ENCODE results near the gene NPHS1. TPM values are rescaled to one million over a fixed set of nuclear protein-coding genes. Genes with fewer than 3 reads are reported as not detected.

Gene NPHS1
- total and polyA plus RNA-seq, 9 donors: 0.01 to 1.0 (median 0.12) TPM; not detected in 6

DNA sequence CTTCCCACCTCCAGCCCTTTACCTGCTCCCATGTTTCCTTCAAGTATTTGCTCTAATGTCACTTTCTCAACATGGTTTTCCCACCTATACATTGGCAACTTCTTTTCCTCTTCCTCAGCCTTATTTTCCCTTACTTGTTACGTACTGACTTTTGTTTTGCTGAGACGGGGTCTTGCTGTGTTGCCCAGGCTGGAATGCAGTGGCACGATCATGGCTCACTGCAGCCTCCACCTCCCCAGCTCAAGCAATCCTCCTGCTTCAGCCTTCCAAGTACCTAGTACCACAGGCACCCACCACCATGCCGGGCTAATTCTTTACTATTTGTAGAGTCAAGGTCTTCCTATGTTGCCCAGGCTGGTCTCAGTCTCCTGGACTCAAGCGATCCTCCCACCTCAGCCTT, 44.7 kb downstream of the NPHS1 start:
- no peaks in the 10 kb centered on the region for H3K27me3 ChIP-seq
- no peaks in the 10 kb centered on the region for H3K9me3 ChIP-seq
- TF ChIP-seq EP300 (IDR thresholded peaks at IDR 0.05) (no peak), POLR2A (IDR thresholded peaks at IDR 0.05) (no peak)
- TF ChIP-seq, protein P1, sequence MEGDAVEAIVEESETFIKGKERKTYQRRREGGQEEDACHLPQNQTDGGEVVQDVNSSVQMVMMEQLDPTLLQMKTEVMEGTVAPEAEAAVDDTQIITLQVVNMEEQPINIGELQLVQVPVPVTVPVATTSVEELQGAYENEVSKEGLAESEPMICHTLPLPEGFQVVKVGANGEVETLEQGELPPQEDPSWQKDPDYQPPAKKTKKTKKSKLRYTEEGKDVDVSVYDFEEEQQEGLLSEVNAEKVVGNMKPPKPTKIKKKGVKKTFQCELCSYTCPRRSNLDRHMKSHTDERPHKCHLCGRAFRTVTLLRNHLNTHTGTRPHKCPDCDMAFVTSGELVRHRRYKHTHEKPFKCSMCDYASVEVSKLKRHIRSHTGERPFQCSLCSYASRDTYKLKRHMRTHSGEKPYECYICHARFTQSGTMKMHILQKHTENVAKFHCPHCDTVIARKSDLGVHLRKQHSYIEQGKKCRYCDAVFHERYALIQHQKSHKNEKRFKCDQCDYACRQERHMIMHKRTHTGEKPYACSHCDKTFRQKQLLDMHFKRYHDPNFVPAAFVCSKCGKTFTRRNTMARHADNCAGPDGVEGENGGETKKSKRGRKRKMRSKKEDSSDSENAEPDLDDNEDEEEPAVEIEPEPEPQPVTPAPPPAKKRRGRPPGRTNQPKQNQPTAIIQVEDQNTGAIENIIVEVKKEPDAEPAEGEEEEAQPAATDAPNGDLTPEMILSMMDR (IDR thresholded peaks at IDR 0.05): no peak
- H3K4me3 ChIP-seq: no peak overlapping the region
- intact Hi-C loops (cut with DNase I): no loop called here
- DNase-seq: no peak
- WGBS, 3 donors: 82 to 89% (median 83%) methylated on average over 5 of the region's 5 CpGs
- H3K4me1 ChIP-seq (ENCODE audit: insufficient read depth): no peaks in the 10 kb centered on the region
- H3K27ac ChIP-seq: no peak overlapping the region
- no peaks in the 10 kb centered on the region for H3K36me3 ChIP-seq

DNA sequence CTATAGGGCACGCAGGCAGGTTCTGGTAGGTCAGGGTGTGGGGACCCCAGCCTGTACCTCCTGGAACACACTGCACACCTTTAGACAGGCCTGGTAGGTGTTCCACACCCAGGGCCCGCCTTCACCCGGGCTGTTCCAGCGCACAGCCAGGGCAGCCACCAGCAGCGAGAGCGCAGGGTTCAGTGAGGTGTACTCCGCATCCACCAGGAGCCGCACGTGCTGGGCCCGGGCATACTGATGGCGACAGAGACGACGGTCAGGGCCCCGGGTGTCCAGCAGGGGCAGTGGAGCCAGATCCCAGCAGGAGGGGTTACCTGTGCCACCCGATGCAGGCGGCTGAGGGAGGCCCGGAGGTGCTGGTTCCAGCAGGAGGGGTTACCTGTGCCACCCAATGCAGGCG, 45.7 kb downstream of the NPHS1 start:
- H3K4me3 ChIP-seq: no peak overlapping the region
- H3K27ac ChIP-seq: no peak overlapping the region
- TF ChIP-seq POLR2A (IDR thresholded peaks at IDR 0.05) (no peak), EP300 (IDR thresholded peaks at IDR 0.05) (no peak)
- TF ChIP-seq, protein P1 (IDR thresholded peaks at IDR 0.05): no peak
- DNase-seq: no peak
- intact Hi-C loops (cut with DNase I): no loop called here
- no peaks in the 10 kb centered on the region for H3K36me3 ChIP-seq
- H3K4me1 ChIP-seq (ENCODE audit: insufficient read depth): no peaks in the 10 kb centered on the region
- peaks cover 0 to 4% of the 10 kb centered on the region in 2 donors for H3K9me3 ChIP-seq
- WGBS, 3 donors: 77 to 83% (median 83%) methylated on average over 18 of the region's 18 CpGs
- H3K27me3 ChIP-seq: no peaks in the 10 kb centered on the region

- Histone ChIP-seq H3K4me3 (no peak overlapping the region), H3K27me3 (no peaks in the 10 kb centered on the region), H3K9me3 (peaks cover 0 to 4% of the 10 kb centered on the region in 2 donors), H3K4me1 (ENCODE audit: insufficient read depth) (no peaks in the 10 kb centered on the region), H3K27ac (no peak overlapping the region), H3K36me3 (no peaks in the 10 kb centered on the region)
- no peak for DNase-seq
- WGBS, 3 donors: 58 to 65% (median 64%) methylated on average over 5 of the region's 5 CpGs
- intact Hi-C loops (cut with DNase I): no loop called here
- TF ChIP-seq, protein P1 (IDR thresholded peaks at IDR 0.05): no peak
- TF ChIP-seq EP300 (IDR thresholded peaks at IDR 0.05): no peak
- TF ChIP-seq POLR2A (IDR thresholded peaks at IDR 0.05): no peak
Observed at GRCh38 chr19:35805526-35806102, 46.7 kb downstream of the NPHS1 start.

- DNase-seq: no peak
- no peak overlapping the region for H3K27ac ChIP-seq
- no peak overlapping the region for H3K4me3 ChIP-seq
- 49 to 62% (median 52%) methylated on average over 3 of the region's 3 CpGs for WGBS, 3 donors
- intact Hi-C loops (cut with DNase I): no loop called here
- H3K9me3 ChIP-seq: peaks cover 0 to 4% of the 10 kb centered on the region in 2 donors
- no peaks in the 10 kb centered on the region for H3K36me3 ChIP-seq
- TF ChIP-seq EP300 (IDR thresholded peaks at IDR 0.05) (no peak), POLR2A (IDR thresholded peaks at IDR 0.05) (no peak)
- TF ChIP-seq, protein P1 (IDR thresholded peaks at IDR 0.05): no peak
- no peaks in the 10 kb centered on the region for H3K4me1 ChIP-seq (ENCODE audit: insufficient read depth)
- H3K27me3 ChIP-seq: no peaks in the 10 kb centered on the region
Observed at GRCh38 chr19:35801828-35802227, 50.5 kb downstream of the NPHS1 start.
